Right ventricle myocardium inferior (tissue), 1 donor: ENCODE results near the gene CREBBP. TPM values are rescaled to one million over a fixed set of nuclear protein-coding genes. Genes with fewer than 3 reads are reported as not detected.

Experiments
- ATAC-seq: fragments of 200-7000 bp; cut with Tn5 transposase; one replicate; pipeline ENCODE4 v1.9.1; 2020; ENCODE audit warnings: mild to moderate bottlenecking, moderate library complexity
- DNase-seq: peaks from one replicate; pipeline ENCODE4 v3.0.0; 2021; ENCODE audit errors: missing footprints
- intact Hi-C: fragments of 100-400 bp; cut with DNase I; formaldehyde crosslinking; loops from one replicate; pipeline ENCODE4 v1.11.0; 2022
- total RNA-seq: library from RNA; stranded (reverse); fragmentation: NEBNext Ultra II Directional; extraction: Animal tissue kit (Norgen Biotek cat#: 25700); gene quantifications from one replicate; pipeline ENCODE4 v1.2.1, GENCODE V29; 2021
- donor health status: DM: no; HTN: yes; CAD: no; lungs with severe emphysema.

CREBBP gene
- total RNA-seq, 1 donor from 2014 or later: 38.0 TPM

DNA sequence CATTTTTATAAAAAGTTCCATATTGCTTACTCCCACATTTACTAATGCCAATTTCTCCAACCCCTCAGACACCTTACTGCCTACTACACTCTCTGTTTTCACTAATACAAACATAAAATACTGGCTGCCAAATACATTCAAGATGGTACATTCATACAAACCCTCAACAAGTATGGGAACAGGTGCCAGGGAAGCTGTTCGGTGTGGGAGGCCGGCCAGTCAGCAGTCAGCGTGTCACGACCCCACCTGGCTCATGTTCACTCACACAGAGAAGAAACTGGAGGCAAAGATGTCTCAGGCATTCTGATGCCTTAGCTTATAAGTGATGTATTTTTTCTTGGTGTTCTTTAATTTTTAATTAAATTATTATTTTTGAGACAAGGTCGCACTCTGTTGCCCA is 120.8 kb downstream of the CREBBP start:
- ATAC-seq (no peak), DNase-seq (no peak)
- intact Hi-C loops: no loop called here

DNA sequence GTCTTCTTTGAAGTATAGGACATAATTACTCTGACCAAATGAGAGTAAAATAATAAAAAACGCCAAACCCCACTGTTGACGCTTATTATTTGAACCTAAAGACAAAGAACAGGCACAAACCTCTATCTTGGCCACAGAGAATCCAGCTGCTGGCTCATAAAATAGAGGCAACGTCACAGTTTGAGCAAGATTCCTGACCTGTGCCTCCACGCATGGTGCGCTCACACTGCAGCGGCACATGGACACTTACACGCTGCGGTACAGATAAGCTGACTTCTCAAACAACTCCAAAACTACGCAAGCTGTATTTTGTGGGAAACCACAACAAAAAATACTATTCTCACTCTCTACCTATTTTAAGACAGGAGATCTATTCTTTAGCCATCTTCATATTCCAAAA is 124.4 kb downstream of the CREBBP start:
- DNase-seq: no peak
- intact Hi-C loops: no loop called here
- no peak for ATAC-seq

DNA sequence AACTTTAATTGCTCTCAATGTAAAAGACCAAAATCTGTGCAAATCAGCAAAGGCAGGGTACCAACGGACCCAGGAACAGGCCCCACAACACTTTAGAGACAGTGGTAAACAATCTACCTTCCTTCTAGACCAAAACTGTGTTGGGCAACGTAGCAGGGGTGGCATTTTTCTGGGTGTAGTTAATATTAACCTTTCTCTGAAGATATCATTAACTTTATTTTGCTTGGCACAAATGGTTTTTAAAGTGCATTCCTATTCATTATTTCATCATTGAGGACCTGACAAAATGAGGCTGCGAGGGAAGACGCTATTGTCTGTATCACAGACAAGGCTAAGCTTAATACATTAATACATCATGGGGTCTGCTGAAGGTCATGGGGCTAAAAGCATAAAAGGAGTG is 125.3 kb downstream of the CREBBP start:
- intact Hi-C loops: no loop called here
- ATAC-seq: no peak
- DNase-seq: no peak

DNA sequence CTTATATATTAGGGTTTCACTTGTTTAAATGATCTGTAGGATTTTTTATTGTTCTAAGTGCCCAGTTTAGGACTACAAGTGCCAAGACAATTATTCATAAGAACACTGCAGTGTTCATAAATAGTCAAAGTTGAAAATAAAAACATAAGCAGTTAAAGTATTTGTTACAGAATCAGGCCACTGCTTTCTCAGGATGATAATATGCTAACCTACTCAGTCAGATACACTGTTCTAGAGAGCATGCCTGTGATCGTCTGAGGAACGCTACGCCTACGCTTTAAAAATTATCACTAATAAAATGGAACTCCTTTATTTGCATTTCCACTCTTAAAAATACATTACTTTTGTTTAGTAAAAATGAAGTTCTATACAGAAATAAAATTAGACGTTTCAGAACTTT is 125.7 kb downstream of the CREBBP start:
- DNase-seq (no peak), ATAC-seq (no peak)
- intact Hi-C loops: no loop called here

DNA sequence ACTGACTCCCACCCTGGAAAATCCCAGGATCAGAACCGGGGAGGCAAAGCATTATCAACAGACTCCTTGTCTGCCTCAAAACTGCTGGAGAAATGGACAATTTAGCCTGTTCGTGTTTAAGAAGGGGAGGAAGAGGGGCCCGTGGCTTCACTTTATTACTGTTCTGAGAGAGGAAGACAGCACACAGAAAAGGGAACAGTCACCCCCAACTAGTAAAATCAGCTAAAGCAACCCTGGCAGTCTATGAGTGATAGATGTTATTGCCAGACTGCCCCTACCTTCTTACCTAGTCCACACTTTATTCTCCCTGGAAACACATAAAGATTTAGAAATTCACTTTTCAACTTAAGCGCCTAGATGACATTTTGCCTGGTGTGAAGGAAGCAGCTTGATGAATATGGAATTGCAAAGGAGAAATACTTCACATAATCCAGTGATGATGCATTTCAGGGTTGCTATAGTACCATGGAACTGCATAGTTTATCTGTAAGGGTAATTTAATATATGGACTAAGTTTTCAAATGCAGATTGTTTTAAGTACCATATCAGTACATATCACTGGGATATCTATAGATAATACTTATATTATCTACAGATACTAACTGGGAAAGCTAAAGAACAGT is 126.3 kb downstream of the CREBBP start:
- ATAC-seq (no peak), DNase-seq (no peak)
- intact Hi-C loops: no loop called here

DNA sequence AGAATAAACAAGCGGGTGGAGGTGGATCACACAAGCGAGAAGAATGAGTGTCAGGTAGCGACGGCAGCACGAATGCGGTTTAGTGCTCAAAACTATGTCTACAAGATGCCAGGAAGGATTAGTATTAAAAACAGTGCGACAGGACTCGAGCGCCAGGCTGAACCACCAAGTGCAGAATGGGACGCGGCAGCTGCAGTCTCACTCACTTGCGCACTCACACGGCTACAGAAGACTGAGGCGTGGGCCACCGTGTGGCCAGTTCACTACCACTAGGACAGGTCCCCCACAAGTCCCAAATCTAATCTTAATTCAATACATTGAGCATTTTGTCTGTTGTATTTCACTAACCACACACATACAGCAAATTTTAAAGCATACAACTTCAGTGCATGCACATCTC is 127.5 kb downstream of the CREBBP start:
- ATAC-seq: no peak
- intact Hi-C loops: no loop called here
- DNase-seq: no peak

DNA sequence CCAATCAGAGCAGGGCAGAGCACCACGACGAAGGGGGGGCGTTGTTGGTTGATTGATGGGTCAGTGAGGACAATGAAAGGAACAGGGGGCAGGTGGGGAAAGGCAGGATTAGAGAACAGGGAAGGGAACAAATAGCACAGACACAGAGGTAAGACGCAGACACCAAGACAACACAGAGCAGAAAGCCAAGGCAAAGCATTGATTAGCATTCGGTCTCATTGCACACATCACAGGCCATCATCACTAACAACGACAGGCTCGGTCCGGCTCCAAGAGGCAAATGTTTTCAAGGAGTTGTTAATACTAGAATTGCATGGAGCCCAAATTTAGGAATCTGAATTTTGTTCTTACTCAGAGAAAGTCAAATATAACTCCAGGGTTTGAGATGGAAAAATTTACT is 128.6 kb downstream of the CREBBP start:
- intact Hi-C loops: no loop called here
- DNase-seq: no peak

DNA sequence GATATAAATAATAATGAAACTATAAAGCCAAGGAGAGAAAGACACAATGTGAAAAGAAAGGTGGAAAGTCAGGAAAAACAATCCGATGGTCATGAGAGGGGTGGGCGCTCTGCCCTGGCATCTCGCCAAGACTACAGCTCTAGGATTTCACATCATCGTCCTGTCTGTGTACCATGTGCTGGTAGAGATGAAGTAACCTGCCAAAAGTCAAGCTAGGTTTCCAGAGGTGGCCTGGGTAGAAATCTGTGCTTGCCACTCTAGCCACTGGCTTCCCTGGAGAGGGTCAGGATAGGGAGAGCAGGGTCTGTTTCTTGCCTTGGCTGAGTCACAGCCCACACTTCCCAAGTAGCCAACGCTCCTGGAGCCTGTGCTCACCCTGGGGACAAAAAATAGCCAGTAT is 132.2 kb downstream of the CREBBP start:
- DNase-seq: no peak
- intact Hi-C loops: no loop called here
- no peak for ATAC-seq

More for the DNA sequence above, 128.6 kb downstream of the CREBBP start:
- ATAC-seq: no peak

DNA sequence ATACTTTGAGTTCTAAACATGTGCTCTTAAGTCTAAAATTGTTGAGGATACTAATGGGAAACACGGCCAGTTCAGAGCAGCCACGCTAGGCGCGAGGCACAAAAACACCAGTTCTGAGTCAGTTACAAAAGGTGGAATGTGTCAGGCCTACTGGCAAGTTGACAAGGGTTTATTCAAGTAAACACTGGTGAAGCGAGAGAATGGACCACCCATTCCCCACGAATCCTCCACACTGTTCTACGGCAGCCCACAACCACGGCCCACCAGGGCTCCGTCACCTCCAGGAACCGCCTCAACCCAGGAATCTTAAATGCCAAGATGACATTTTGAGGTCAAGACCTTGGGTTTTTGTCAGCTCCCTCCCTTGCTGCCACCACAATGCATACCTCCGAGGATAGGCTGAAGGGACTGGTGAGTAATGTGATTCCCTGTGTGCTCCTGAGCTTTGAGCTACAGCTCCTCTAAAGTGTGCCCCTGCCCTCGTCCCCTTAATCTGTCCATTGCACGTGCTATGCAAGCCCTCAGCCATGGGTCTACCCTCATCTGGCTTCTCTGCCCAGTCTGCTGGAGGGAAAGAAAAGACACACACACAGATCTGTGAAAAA is 134.7 kb downstream of the CREBBP start:
- DNase-seq (no peak), ATAC-seq (no peak)
- intact Hi-C loops: no loop called here

DNA sequence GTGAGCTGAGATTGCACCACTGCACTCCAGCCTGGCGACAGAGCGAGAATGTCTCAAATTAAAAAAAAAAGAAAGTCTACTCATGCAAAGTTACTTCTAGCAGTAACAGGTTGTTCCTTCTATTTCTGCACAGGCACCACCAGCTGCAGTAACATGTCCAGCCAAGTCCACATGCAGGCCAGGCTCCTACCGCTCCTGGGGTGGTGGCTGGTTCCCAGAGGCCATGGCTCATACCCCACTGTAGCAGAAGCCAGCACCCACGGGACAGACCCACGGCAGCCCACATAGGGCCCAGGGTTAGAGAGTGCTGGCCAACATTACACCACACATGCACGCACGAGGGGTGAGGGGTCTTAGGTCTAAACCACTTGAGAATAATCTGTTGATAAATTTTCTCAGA is 136.5 kb downstream of the CREBBP start:
- no peak for ATAC-seq
- intact Hi-C loops: no loop called here
- no peak for DNase-seq

DNA sequence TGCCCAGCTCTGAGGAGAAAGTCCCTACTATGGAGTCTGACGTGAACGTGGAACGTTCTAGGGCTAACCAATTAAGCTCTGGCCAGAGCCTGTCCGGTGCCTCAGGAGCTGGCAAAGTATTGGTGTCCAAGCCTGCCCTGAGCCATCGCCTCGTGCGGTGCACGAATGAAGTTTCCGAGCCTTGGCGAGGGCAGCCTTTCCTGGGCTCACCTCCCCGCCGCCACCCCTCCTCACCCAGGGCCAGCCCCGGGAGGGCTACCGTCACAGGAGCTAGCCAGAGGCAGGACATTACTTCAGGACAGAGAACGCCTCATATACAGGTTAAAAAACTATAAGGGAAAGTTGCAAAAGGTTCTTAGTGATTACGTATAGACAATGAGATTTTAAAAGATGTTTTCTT is 139.6 kb downstream of the CREBBP start:
- no peak for DNase-seq
- intact Hi-C loops: no loop called here
- ATAC-seq: no peak

DNA sequence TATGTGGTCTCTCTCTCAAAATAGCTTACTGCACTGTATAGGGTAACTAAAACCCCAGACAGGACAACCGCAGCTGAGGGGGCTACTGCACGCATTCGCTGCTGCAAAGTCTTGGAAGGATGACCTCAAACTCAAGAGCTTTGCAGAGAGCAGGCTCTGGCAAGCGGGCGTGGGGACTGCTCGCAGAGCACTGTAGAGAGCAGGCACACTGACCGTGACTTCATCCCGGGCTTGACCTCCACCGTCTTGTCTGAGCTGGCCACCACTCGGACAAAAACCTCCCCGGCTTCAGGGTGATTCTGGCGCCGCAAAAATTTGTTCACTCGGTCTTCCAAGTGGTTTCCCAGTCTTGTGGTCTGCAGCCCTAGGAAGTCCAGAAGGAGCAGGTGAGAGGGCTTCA is 140.3 kb downstream of the CREBBP start:
- no peak for ATAC-seq
- intact Hi-C loops: no loop called here
- DNase-seq: no peak

DNA sequence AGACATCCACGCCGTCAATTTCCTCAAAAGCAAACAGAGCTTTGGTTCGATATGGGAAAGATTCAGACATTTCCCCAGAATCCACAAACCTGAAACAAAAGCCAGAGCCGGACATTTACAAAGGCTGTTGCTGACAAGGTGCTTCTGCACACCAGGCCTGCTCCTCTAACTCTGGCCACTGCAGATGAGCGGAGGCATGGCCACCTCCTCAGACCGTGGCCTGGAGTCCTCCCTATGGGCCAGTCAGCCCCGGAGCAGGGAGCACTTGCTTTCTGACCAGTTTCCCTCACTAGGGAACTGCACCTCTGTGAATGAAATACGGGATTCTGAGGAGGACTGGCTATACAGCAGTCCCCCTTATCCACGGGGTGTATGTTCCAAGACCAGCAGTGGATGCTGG is 140.9 kb downstream of the CREBBP start:
- intact Hi-C loops: no loop called here
- ATAC-seq (no peak), DNase-seq (no peak)

DNA sequence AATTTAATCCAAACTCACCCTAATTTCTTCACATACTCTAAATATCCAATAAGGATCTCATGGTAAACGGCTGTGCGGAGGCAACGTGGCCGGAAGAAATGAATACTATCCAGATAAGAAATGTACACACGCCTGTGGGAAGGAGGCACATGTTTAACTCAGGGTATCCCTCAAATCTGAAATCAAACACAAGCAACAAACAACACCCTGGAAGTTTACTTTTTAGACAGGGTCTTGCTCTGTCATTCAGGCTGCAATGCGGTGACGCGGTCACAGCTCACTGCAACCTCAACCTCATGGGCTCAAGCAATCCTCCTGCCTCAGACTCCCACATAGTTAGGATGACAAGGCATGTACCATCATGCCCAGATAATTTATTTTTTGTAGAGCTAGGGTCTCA is 142.0 kb downstream of the CREBBP start:
- intact Hi-C loops: no loop called here
- ATAC-seq: no peak
- no peak for DNase-seq

DNA sequence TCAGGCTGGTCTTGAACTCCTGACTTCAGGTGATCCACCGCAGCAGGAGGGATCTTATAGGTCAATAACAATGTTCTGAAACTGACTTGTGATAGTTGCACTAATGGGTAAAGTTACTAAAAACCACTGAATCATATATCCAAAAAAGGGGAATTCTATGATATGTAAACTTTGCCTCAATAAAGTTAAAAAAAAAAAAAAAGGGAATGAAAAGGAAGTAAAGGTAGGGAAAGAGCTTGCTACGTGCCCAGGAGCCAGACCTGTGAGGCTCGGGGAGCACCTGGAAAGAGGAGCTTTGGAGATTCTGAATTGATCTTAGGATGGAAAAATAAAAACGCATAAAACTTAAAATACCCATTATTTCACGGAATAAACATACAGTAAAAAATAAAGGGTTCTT is 142.4 kb downstream of the CREBBP start:
- intact Hi-C loops: no loop called here
- no peak for DNase-seq

DNA sequence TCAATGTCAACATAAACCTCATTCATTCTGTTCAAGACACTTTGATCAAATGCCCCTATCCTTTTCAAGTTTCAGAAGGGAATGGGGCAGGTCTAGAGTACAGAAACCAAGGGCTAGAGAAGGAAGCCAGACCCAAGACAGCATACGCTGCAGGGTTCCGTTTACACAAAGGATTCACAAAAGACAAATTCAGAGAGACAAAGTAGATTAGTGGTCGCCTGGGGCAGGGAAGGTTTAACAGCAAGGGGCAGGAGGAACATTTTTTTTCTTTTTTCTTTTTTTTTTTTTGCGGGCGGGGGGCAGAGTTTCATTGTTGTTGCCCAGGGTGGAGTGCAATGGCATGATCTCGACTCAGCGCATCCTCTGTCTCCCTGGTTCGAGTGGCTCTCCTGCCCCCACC is 143.3 kb downstream of the CREBBP start:
- DNase-seq (no peak), ATAC-seq (no peak)
- intact Hi-C loops: no loop called here

More for the DNA sequence above, 142.4 kb downstream of the CREBBP start:
- ATAC-seq: no peak

DNA sequence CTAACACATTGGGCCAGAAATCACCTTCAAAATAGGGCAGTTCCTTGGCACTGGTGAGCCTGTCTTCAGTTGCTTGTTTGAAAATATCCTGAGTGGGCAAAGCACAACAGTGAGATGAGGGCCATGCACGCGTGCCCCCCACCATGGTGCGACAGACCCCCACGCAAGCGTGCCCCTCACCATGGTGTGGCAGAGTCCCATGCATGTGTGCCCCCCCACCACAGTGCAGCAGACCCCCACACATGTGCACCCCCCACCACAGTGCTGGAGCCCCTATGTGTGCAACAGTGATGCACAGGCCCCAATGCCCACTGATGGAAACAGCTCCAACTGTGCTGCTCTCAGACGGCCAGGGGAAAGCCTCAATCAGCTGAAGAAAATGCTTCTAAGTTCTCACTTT is 144.4 kb downstream of the CREBBP start:
- no peak for ATAC-seq
- no peak for DNase-seq
- intact Hi-C loops: no loop called here

DNA sequence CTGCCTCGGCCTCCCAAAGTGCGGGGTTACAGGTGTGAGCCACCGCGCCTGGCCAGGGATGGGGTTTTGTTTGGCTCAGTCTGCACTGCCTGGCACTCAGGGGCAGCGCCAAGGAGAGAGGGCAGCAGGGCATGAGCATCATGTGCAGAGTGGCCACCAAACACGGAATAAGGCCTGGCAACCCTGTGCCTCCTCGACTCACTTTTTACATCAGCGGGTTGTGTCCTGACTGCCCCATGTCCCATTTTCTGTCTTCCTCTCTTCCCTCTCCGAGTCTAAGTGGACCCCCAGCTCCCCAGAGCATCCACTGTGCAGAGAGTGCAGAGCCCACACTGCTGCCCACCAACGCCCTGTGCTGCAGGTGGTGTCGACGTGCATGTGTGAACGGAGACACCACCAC is 145.0 kb downstream of the CREBBP start:
- ATAC-seq (no peak), DNase-seq (no peak)
- intact Hi-C loops: no loop called here

DNA sequence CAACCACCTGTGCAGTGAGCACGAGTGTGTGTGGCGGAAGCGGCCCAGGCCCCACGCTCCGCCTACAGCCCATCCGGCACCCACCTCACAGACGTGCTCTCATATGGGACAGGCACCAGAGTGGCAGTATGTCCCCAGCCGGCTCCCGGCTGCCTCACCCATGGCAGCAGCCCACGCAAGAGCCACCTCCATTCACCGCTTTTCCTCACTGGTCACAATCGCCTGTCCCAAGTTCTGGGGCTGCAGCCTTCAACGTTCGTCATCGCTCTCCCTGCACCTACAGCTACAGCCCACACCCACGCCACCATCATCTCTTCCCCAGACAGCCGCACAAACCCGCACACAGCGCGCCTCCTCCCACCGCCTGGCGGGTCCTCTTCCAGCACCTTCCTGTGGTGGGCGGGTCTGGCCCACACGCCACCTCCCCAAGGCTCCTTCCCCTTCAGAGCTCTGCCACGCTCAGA is 145.7 kb downstream of the CREBBP start:
- ATAC-seq: no peak
- intact Hi-C loops: no loop called here
- no peak for DNase-seq

DNA sequence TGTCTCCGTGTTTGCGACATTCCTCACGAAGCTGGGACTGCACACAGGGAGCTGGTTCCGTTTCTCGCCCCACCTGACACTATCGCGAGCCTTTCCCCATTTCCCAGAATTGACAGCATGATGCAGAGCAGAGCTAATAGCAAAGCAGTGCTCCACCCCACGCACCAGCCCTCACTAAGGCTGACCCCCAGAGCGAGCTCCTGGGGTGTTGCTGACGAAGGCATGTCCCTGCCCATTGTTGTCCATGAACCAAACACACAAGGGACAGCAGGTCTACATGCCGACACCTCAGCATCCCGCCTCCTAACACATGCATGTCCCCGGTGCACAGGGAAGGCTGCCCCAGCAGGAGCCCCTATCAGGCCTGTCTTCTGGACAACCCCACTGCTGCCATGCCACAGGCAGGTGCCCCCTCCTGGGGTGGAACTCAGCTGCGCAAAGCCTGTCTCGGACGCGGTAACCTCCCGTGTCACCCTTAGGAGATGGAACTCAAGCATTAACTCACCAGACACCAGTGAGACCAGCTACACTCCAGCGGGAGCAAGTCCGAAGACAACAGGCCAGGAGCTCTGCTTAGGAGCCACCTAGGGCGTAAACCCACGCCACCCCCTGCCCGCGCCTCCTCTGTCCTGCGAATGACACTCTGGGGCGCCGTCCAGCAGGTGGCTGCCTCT is 146.3 kb downstream of the CREBBP start:
- DNase-seq (no peak), ATAC-seq (no peak)
- intact Hi-C loops: no loop called here

DNA sequence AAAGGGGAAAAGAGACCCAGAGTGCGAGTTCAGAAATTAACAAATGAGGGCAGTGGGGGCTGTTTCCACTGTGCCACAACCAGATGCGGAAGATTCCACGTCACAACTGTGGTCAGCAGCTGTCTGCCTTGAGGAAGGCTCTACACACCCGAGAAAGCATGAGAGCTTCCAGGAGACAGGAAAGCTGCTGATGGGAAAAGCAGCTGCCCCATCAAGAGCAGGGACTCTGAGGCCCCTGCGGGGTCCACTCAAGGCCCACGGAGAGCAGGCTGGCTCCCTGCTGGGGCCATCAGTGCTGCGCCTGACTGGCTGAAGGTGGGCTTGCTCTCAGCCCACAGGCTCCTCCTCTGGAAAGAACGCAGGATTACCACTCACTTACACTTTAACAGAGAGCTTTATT is 148.3 kb downstream of the CREBBP start:
- DNase-seq: no peak
- no peak for ATAC-seq
- intact Hi-C loops: no loop called here
